MCF 10A (cell line): Measurements from ENCODE around the gene HAUS7. TPM values are rescaled to one million over a fixed set of nuclear protein-coding genes. Genes with fewer than 3 reads are reported as not detected.

ENCODE experiments used
- BruUV-seq: library from RNA; stranded (reverse); fragments of 400-500 nt; replicated peaks from 2 replicates; lab custom pipeline; 2021; lab: Mats Ljungman, UMichigan
- CTCF ChIA-PET: fragments of 300-600 bp; sonication (Branson Sonifier 250); formaldehyde crosslinking; extraction: SDS; loops from one replicate; lab custom pipeline; 2021; ENCODE audit warnings: antibody characterized with exemption, inconsistent platforms; lab: Yijun Ruan, JAX
- POLR2A ChIA-PET: fragments of 300-600, 350-650 bp; sonication (Branson Sonifier 250); formaldehyde crosslinking; extraction: SDS; loops from one replicate; lab custom pipeline; 2020; ENCODE audit warnings: antibody characterized with exemption, inconsistent platforms; lab: Yijun Ruan, JAX
- DNase-seq: peaks from one replicate; pipeline ENCODE4 v3.0.0-alpha.2; 2018; ENCODE audit not compliant: unreplicated experiment
- H3K27ac Mint-ChIP-seq: one replicate; pipeline ENCODE4 v1.8.0; 2022; ENCODE audit warnings: mild to moderate bottlenecking, low read depth, mixed read lengths; ENCODE audit not compliant: unreplicated experiment
- H3K27me3 Mint-ChIP-seq: one replicate; pipeline ENCODE4 v1.8.0; 2022; ENCODE audit warnings: mixed read lengths; ENCODE audit not compliant: insufficient read depth, unreplicated experiment
- H3K36me3 Mint-ChIP-seq: one replicate; pipeline ENCODE4 v1.8.0; 2022; ENCODE audit warnings: mild to moderate bottlenecking, moderate library complexity, mixed read lengths; ENCODE audit not compliant: insufficient read depth, unreplicated experiment
- H3K4me1 Mint-ChIP-seq: one replicate; pipeline ENCODE4 v1.8.0; 2022; ENCODE audit warnings: mixed read lengths; ENCODE audit not compliant: insufficient read depth, unreplicated experiment
- H3K4me3 Mint-ChIP-seq: one replicate; pipeline ENCODE4 v1.8.0; 2022; ENCODE audit warnings: mild to moderate bottlenecking, moderate library complexity, mixed read lengths; ENCODE audit not compliant: unreplicated experiment
- H3K9me3 Mint-ChIP-seq: one replicate; pipeline ENCODE4 v1.8.0; 2022; ENCODE audit warnings: mixed read lengths; ENCODE audit not compliant: unreplicated experiment
- intact Hi-C: fragments of 100-400 bp; cut with micrococcal nuclease; formaldehyde crosslinking; loops from 2 replicates; pipeline ENCODE4 v1.14.1; 2022
- total RNA-seq: library from RNA; stranded (reverse); gene quantifications from 2 replicates; pipeline ENCODE4 v1.2.3, GENCODE V29; 2022
- TF ChIP-seq, protein P1 (sequence below): fragments of 200-600 bp; IDR thresholded peaks from one replicate; pipeline ENCODE4 v1.8.0; 2022; ENCODE audit warnings: antibody characterized with exemption, mild to moderate bottlenecking; ENCODE audit not compliant: unreplicated experiment

The HAUS7 gene
- total RNA-seq, 1 experiment from 2014 or later, result 19.4 TPM

DNA sequence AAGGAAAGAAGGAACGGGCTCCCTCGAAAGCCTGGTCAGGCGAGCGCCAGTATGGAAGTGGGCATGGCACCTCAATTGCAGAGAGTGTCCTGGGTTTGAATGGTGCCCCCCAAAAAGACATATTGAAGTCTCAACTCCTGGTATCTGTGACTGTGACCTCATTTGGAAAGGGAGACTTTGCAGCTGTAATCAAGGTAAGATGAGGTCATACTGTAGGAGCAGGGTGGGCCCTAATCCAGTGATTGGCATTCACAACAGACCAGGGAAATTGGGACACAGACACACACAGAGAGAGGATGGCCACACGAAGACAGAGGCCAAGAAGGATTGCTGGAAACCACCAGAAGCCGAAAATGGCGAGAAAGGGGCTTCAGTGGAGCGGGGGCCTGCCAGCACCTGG is 52.7 kb downstream of the HAUS7 start:
- Mint-ChIP-seq H3K9me3 (no peaks in the 10 kb centered on the region), H3K4me1 (no peaks in the 10 kb centered on the region), H3K27ac (no peak overlapping the region), H3K4me3 (no peak overlapping the region), H3K27me3 (peaks cover 39% of the 10 kb centered on the region), H3K36me3 (no peaks in the 10 kb centered on the region)
- DNase-seq, result no peak
- TF ChIP-seq, protein P1, sequence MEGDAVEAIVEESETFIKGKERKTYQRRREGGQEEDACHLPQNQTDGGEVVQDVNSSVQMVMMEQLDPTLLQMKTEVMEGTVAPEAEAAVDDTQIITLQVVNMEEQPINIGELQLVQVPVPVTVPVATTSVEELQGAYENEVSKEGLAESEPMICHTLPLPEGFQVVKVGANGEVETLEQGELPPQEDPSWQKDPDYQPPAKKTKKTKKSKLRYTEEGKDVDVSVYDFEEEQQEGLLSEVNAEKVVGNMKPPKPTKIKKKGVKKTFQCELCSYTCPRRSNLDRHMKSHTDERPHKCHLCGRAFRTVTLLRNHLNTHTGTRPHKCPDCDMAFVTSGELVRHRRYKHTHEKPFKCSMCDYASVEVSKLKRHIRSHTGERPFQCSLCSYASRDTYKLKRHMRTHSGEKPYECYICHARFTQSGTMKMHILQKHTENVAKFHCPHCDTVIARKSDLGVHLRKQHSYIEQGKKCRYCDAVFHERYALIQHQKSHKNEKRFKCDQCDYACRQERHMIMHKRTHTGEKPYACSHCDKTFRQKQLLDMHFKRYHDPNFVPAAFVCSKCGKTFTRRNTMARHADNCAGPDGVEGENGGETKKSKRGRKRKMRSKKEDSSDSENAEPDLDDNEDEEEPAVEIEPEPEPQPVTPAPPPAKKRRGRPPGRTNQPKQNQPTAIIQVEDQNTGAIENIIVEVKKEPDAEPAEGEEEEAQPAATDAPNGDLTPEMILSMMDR, result no peak
- intact Hi-C loops, result no loop called here
- ChIA-PET POLR2A (no interaction called here), CTCF (no interaction called here)
- BruUV-seq, result no TSS peak

DNA sequence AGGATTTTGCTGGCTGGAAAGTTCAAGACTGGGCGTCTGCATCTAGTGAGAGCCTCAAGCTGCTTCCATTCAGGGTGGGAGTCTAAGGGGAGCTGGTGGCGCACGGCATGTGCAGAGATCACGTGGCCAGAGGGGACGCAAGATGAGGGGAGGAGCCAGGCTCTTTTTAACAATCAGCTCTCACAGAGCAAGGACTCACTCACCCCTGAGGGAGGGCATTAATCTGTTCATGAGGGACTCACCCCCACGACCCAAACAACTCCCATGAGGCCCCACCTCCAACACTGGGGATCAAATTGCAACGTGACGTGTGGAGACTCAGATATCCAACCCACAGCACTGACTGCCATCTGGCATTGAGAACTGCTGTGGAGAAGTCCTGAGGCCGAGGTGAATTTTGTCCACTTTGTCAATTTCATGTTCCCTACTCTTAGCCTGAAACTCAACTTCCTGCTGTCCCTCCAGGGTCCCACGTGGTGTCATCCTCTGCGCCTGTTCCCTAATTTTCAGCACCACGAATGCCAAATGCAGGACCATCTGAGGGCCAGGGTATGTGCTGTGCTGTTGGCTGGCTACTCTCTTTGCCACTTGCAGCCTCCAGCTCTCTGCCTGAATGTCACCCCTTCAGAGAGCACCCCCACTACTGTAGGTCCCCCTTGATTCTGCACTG is 53.5 kb downstream of the HAUS7 start:
- Mint-ChIP-seq H3K9me3 (no peaks in the 10 kb centered on the region), H3K27me3 (peaks cover 46% of the 10 kb centered on the region), H3K4me1 (no peaks in the 10 kb centered on the region), H3K4me3 (no peak overlapping the region), H3K27ac (no peak overlapping the region), H3K36me3 (no peaks in the 10 kb centered on the region)
- no peak for DNase-seq
- intact Hi-C loops, result no loop called here
- no TSS peak for BruUV-seq
- CTCF ChIA-PET, result no interaction called here
- POLR2A ChIA-PET, result no interaction called here
- TF ChIP-seq, protein P1, result no peak

DNA sequence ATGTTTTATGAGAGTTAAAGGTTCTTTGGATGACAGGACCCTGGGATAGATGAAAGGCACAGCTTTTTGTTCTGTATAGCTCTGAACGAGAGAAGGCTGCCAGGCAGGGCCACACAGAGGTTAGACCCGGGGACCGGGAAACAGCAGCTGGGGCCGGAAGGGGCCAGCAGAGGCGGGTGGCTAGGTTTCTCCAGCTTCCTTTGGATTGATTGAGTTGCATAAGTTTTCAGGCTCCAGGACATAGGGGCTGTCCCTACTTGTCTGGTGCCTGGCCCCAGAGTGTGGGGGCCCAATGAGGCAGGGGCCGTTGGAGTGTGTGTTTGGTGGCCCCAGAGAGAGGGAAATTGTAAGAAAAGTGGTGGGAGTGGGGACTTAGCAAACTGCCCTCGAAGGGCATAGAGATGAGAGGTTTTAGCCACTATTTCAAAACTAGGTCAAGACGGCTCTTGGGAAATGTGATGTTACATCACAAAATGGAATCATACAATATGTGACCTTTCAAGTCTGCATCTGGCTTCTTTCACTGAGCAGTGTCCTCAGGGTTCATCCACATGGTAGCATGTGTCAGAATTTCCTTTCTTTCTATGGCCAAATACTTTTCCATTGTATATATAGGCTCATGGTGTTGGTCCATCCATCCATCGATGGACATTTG is 55.4 kb downstream of the HAUS7 start:
- Mint-ChIP-seq H3K36me3 (no peaks in the 10 kb centered on the region), H3K9me3 (no peaks in the 10 kb centered on the region), H3K27me3 (peaks cover 62% of the 10 kb centered on the region), H3K4me3 (no peak overlapping the region), H3K27ac (no peak overlapping the region), H3K4me1 (no peaks in the 10 kb centered on the region)
- intact Hi-C loops, result no loop called here
- BruUV-seq, result no TSS peak
- CTCF ChIA-PET, result no interaction called here
- TF ChIP-seq, protein P1, result no peak
- POLR2A ChIA-PET, result no interaction called here
- DNase-seq, result peak; percentile 6

DNA sequence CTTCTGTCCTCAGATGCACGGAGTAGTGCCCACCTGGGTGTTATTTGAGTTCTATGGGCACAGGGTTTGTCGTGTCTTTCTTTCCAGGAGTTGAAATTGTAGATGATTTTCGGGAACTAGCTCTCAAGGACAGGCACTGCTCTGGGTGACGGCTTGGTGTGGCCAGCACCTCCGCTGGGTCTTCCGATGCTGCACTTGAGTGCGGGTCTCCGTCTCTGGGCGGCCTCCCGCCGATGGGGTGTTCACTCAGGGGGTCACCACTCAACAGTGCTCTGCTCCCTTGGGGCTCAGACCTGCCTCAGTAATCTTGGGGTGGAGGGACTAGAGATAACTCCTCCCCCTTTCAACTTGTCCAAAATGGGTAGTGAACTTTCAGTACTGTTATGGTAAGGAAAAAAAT is 56.6 kb downstream of the HAUS7 start:
- Mint-ChIP-seq H3K4me1 (no peaks in the 10 kb centered on the region), H3K27me3 (peaks cover 60% of the 10 kb centered on the region), H3K27ac (no peak overlapping the region), H3K9me3 (no peaks in the 10 kb centered on the region), H3K36me3 (no peaks in the 10 kb centered on the region), H3K4me3 (no peak overlapping the region)
- ChIA-PET POLR2A (no interaction called here), CTCF (interaction anchor here (0.6 kb wide), 1 partner anchor 441 kb away, joined by 3 read pairs; no protein-coding TSS in a partner anchor)
- BruUV-seq, result no TSS peak
- intact Hi-C loops, result no loop called here
- TF ChIP-seq, protein P1, result no peak
- no peak for DNase-seq
